PFSK-1 (cell line): Measurements from ENCODE around the gene PTPRN2.

ENCODE experiments used
- FOXP2 ChIP-seq: optimal IDR thresholded peaks from 2 replicates; pipeline ENCODE3; 2011; ENCODE audit warnings: borderline replicate concordance, control low read depth, inconsistent platforms; ENCODE audit not compliant: insufficient read depth; ENCODE audit errors: extremely low read length, extremely low read depth
- POLR2AphosphoS5 ChIP-seq: IDR thresholded peaks from 2 replicates; pipeline ENCODE4 v1.6.1; 2012; ENCODE audit warnings: low read depth, mild to moderate bottlenecking, control low read depth, low read length, moderate library complexity
- SIN3A ChIP-seq: IDR thresholded peaks from 2 replicates; pipeline ENCODE4 v1.6.1; 2012; ENCODE audit warnings: mild to moderate bottlenecking, low read length, moderate library complexity, borderline replicate concordance; ENCODE audit not compliant: insufficient read depth
- TAF1 ChIP-seq: IDR thresholded peaks from 2 replicates; pipeline ENCODE4 v1.6.1; 2012; ENCODE audit warnings: low read length, control low read depth, borderline replicate concordance; ENCODE audit not compliant: insufficient read depth
- TF ChIP-seq, protein P1 (sequence below), 2 experiments: IDR thresholded peaks; 2 replicates each; pipeline versions ENCODE4 v1.6.1 to v1.8.0; 2011 to 2012; ENCODE audit warnings: low read depth in 2 of 2, low read length in 2 of 2, control low read depth in 1 of 2, inconsistent platforms in 1 of 2, mild to moderate bottlenecking in 1 of 2, moderate library complexity in 1 of 2; ENCODE audit not compliant: insufficient read depth in 1 of 2

DNA sequence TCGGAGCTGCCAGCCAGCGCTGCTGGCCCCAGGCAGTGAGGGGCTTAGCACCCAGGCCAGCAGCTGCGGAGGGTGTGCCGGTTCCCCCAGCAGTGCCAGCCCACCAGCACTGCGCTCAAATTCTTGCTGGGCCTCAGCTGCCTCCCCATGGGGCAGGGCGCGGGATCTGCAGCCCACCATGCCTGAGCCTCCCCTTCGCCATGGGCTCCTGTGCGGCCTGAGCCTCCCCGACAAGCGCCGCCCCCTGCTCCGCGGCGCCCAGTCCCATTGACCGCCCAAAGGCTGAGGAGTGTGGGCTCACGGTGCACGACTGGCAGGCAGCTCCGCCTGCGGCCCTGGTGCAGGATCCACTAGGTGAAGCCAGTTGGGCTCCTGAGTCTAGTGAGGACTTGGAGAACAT is 525.0 kb downstream of the PTPRN2 start:
- TF ChIP-seq, protein P1, sequence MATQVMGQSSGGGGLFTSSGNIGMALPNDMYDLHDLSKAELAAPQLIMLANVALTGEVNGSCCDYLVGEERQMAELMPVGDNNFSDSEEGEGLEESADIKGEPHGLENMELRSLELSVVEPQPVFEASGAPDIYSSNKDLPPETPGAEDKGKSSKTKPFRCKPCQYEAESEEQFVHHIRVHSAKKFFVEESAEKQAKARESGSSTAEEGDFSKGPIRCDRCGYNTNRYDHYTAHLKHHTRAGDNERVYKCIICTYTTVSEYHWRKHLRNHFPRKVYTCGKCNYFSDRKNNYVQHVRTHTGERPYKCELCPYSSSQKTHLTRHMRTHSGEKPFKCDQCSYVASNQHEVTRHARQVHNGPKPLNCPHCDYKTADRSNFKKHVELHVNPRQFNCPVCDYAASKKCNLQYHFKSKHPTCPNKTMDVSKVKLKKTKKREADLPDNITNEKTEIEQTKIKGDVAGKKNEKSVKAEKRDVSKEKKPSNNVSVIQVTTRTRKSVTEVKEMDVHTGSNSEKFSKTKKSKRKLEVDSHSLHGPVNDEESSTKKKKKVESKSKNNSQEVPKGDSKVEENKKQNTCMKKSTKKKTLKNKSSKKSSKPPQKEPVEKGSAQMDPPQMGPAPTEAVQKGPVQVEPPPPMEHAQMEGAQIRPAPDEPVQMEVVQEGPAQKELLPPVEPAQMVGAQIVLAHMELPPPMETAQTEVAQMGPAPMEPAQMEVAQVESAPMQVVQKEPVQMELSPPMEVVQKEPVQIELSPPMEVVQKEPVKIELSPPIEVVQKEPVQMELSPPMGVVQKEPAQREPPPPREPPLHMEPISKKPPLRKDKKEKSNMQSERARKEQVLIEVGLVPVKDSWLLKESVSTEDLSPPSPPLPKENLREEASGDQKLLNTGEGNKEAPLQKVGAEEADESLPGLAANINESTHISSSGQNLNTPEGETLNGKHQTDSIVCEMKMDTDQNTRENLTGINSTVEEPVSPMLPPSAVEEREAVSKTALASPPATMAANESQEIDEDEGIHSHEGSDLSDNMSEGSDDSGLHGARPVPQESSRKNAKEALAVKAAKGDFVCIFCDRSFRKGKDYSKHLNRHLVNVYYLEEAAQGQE (IDR thresholded peaks at IDR 0.05; ENCODE audit: insufficient read depth in 1 of 2, low read depth in 2 of 2, low read length in 2 of 2): no peak
- no peak for TF ChIP-seq POLR2AphosphoS5
- no peak for TF ChIP-seq SIN3A
- no peak for TF ChIP-seq TAF1
- TF ChIP-seq FOXP2: no peak
